K562 (cell line): ENCODE results near the gene EPPIN. TPM values are rescaled to one million over a fixed set of nuclear protein-coding genes. Genes with fewer than 3 reads are reported as not detected.

Experiments used
- CEBPB ChIP-seq: fragments of 450-650 bp; IDR thresholded peaks from 2 replicates; pipeline ENCODE4 v1.6.1; 2016; ENCODE audit warnings: missing genetic modification characterization, missing compliant biosample characterization
- COPS2 ChIP-seq: fragments of 450-650 bp; conservative IDR thresholded peaks from 2 replicates; pipeline ENCODE4 v1.6.1; 2016; ENCODE audit warnings: mild to moderate bottlenecking, moderate library complexity
- CREM ChIP-seq: IDR thresholded peaks from 2 replicates; pipeline ENCODE4 v1.6.1; 2014; ENCODE audit warnings: antibody characterized with exemption, low read depth
- GATA2 ChIP-seq: sonication (generic); formaldehyde crosslinking; IDR thresholded peaks from 2 replicates; pipeline ENCODE4 v1.4.0; 2020; ENCODE audit warnings: mild to moderate bottlenecking, missing genetic modification reagents
- GTF2F1 ChIP-seq: IDR thresholded peaks from 2 replicates; pipeline ENCODE4 v1.6.1; 2011; ENCODE audit warnings: low read depth, low read length, improper control_type of control experiment
- KLF16 ChIP-seq: IDR thresholded peaks from 2 replicates; pipeline ENCODE4 v1.6.1; 2016; ENCODE audit warnings: antibody characterized with exemption
- KLF6 ChIP-seq: fragments of 250-450 bp; sonication (Bioruptor Pico); IDR thresholded peaks from 2 replicates; pipeline ENCODE4 v1.4.0; 2020; ENCODE audit warnings: mild to moderate bottlenecking, moderate library complexity, borderline replicate concordance
- POLR2AphosphoS5 ChIP-seq: IDR thresholded peaks from 2 replicates; pipeline ENCODE4 v1.6.1; 2011; ENCODE audit warnings: mild to moderate bottlenecking, low read depth, low read length, moderate library complexity; ENCODE audit not compliant: control insufficient read depth, insufficient read depth
- YY1 ChIP-seq, 3 experiments: IDR thresholded peaks; 2 replicates each; pipeline ENCODE4 v1.6.1; 2011; ENCODE audit warnings: low read length in 2 of 3, mild to moderate bottlenecking in 2 of 3, moderate library complexity in 2 of 3, borderline replicate concordance in 1 of 3, control low read depth in 1 of 3, low read depth in 1 of 3; ENCODE audit not compliant: insufficient read depth in 3 of 3, insufficient replicate concordance in 2 of 3, control insufficient read depth in 1 of 3, insufficient read length in 1 of 3; ENCODE audit errors: extremely low read depth in 1 of 3
- ZKSCAN8 ChIP-seq: fragments of 200-800 bp; sonication (Bioruptor generic); IDR thresholded peaks from 2 replicates; pipeline ENCODE4 v1.6.1; 2016; ENCODE audit warnings: missing genetic modification characterization, missing compliant biosample characterization
- ZNF668 ChIP-seq: fragments of 250-450 bp; sonication (Bioruptor Pico); IDR thresholded peaks from 2 replicates; pipeline ENCODE4 v1.8.0; 2022; ENCODE audit warnings: mild to moderate bottlenecking, inconsistent platforms
- ZNF75A ChIP-seq: fragments of 450-650 bp; formaldehyde crosslinking; IDR thresholded peaks from 2 replicates; pipeline ENCODE4 v1.4.0; 2020; ENCODE audit warnings: mild to moderate bottlenecking
- polyA plus RNA-seq, 8 experiments: library from polyadenylated mRNA; depleted of rRNA in 4 of 8; stranded (reverse) in 5 of 8; unstranded in 3 of 8; fragments of >200 nt; fragmentation: Nextera tagmentation in 2 of 8; fragmentation: Illumina TruSeq in 1 of 8; extraction: Ambion mirVana in 2 of 8; extraction: Trizol in 1 of 8; gene quantifications; 2 replicates each; pipeline versions ENCODE4 v1.2.1 to v1.2.3, GENCODE V29; 2011 to 2014; ENCODE audit warnings: inconsistent platforms in 1 of 8, missing spikeins in 1 of 8
- total RNA-seq, 7 experiments: library from RNA; depleted of rRNA in 6 of 7; stranded (reverse); fragments of >200 nt in 6 of 7; fragmentation: Illumina TruSeq in 2 of 7; extraction: Trizol in 2 of 7; gene quantifications; 2 replicates each; pipeline versions ENCODE4 v1.2.1 to v1.2.3, GENCODE V29; 2011 to 2021; ENCODE audit warnings: low replicate concordance in 1 of 7
- TF ChIP-seq, protein P1 (sequence below): IDR thresholded peaks from 2 replicates; pipeline ENCODE4 v1.6.1; 2011; ENCODE audit warnings: borderline replicate concordance, low read depth, mild to moderate bottlenecking, moderate library complexity, low read length; ENCODE audit not compliant: insufficient read depth, poor library complexity, severe bottlenecking
- TF ChIP-seq, protein P2 (sequence below): IDR thresholded peaks from 2 replicates; pipeline ENCODE4 v1.6.1; 2012; ENCODE audit warnings: low read depth, low read length, improper control_type of control experiment, borderline replicate concordance
- TF ChIP-seq, protein P3 (sequence below), 3 experiments: IDR thresholded peaks in 2 of 3; conservative IDR thresholded peaks in 1 of 3; 2 replicates each; pipeline ENCODE4 v1.5.1; 2011 to 2012; ENCODE audit warnings: low read length in 3 of 3, mild to moderate bottlenecking in 3 of 3, control low read depth in 2 of 3, improper control_type of control experiment in 1 of 3, inconsistent platforms in 1 of 3, low read depth in 1 of 3, mixed read lengths in 1 of 3, moderate library complexity in 1 of 3; ENCODE audit not compliant: insufficient read depth in 2 of 3

Gene EPPIN
- total and polyA plus RNA-seq, 9 of the 15 experiments (the other 6 are each of a cell fraction or from before 2014, with no cell fraction given): not detected

DNA sequence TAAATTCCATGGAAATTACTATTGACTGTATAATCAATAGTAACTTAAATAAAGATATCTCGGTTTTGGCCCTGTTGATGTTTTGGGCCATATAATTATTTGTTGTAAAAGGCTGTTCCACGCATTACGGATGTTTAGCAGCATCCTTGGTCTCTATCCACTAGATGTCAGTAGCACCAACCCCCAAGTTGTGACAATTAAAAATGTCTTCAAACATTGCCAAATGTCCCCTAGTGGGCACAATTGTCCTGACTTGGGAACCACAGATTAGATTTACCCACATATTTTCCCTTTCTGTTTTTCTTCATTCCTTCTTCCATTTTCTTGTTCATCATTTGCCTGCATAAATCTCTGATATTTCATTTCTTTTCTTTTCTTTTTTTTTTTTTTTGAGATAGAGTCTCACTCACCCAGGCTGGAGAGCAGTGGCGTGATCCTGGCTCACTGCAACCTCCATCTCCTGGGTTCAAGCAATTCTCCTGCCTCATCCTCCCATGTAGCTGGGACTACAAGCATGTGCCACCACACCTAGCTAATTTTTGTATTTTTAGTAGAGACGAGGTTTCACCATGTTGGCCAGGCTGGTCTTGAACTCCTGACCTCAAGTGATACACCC, 45.5 kb upstream of the EPPIN start (continued):
- no peak for TF ChIP-seq KLF6
- TF ChIP-seq CEBPB (tag): 0 out of 2 replicates have a peak, but pooled peaks have one; percentile 14
- no peak for TF ChIP-seq GATA2 (CRISPR knock-in tag)
- TF ChIP-seq, protein P1, sequence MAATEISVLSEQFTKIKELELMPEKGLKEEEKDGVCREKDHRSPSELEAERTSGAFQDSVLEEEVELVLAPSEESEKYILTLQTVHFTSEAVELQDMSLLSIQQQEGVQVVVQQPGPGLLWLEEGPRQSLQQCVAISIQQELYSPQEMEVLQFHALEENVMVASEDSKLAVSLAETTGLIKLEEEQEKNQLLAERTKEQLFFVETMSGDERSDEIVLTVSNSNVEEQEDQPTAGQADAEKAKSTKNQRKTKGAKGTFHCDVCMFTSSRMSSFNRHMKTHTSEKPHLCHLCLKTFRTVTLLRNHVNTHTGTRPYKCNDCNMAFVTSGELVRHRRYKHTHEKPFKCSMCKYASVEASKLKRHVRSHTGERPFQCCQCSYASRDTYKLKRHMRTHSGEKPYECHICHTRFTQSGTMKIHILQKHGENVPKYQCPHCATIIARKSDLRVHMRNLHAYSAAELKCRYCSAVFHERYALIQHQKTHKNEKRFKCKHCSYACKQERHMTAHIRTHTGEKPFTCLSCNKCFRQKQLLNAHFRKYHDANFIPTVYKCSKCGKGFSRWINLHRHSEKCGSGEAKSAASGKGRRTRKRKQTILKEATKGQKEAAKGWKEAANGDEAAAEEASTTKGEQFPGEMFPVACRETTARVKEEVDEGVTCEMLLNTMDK: peak; percentile 17
- no peak for TF ChIP-seq POLR2AphosphoS5
- TF ChIP-seq, protein P2, sequence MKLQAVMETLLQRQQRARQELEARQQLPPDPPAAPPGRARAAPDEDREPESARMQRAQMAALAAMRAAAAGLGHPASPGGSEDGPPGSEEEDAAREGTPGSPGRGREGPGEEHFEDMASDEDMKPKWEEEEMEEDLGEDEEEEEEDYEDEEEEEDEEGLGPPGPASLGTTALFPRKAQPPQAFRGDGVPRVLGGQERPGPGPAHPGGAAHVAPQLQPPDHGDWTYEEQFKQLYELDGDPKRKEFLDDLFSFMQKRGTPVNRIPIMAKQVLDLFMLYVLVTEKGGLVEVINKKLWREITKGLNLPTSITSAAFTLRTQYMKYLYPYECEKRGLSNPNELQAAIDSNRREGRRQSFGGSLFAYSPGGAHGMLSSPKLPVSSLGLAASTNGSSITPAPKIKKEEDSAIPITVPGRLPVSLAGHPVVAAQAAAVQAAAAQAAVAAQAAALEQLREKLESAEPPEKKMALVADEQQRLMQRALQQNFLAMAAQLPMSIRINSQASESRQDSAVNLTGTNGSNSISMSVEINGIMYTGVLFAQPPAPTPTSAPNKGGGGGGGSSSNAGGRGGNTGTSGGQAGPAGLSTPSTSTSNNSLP: peak; percentile 94
- TF ChIP-seq CREM: 0 out of 2 replicates have a peak, but pooled peaks have one; percentile 20
- no peak for TF ChIP-seq ZNF668 (CRISPR knock-in tag)
- peak; percentile 47; the same call in 1 of the 2 replicates for TF ChIP-seq KLF16
- no peak for TF ChIP-seq ZKSCAN8 (CRISPR knock-in tag)
- TF ChIP-seq, protein P3, sequence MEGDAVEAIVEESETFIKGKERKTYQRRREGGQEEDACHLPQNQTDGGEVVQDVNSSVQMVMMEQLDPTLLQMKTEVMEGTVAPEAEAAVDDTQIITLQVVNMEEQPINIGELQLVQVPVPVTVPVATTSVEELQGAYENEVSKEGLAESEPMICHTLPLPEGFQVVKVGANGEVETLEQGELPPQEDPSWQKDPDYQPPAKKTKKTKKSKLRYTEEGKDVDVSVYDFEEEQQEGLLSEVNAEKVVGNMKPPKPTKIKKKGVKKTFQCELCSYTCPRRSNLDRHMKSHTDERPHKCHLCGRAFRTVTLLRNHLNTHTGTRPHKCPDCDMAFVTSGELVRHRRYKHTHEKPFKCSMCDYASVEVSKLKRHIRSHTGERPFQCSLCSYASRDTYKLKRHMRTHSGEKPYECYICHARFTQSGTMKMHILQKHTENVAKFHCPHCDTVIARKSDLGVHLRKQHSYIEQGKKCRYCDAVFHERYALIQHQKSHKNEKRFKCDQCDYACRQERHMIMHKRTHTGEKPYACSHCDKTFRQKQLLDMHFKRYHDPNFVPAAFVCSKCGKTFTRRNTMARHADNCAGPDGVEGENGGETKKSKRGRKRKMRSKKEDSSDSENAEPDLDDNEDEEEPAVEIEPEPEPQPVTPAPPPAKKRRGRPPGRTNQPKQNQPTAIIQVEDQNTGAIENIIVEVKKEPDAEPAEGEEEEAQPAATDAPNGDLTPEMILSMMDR (IDR thresholded peaks at IDR 0.05 in 2 of 3, conservative IDR thresholded peaks at IDR 0.05 in 1 of 3; ENCODE audit: insufficient read depth in 2 of 3, low read depth in 1 of 3, low read length in 3 of 3): peak; percentile 87 to 99 (median 99)
- TF ChIP-seq ZNF75A (CRISPR knock-in tag): no peak
- no peak for TF ChIP-seq GTF2F1
- TF ChIP-seq YY1 (IDR thresholded peaks at IDR 0.05; ENCODE audit: borderline replicate concordance in 1 of 3, control insufficient read depth in 1 of 3, extremely low read depth in 1 of 3, insufficient read depth in 3 of 3, insufficient read length in 1 of 3, insufficient replicate concordance in 2 of 3, low read depth in 1 of 3, low read length in 2 of 3): peak in 1 of 3 experiments; percentile 33
- no peak for TF ChIP-seq COPS2
